ENCODE results near the gene IGFBP2.

The IGFBP2 gene

GRCh38 chr2:216658757-216659156 lies 25.5 kb downstream of the IGFBP2 start:
- DNase-seq (ENCODE audit: insufficient read length, low spot score) (no peak), FAIRE-seq (no peak)
- TF ChIP-seq POLR2A (IDR thresholded peaks at IDR 0.05; ENCODE audit: low read depth, low read length) (no peak), POLR2AphosphoS5 (IDR thresholded peaks at IDR 0.05; ENCODE audit: low read depth, low read length) (no peak), SPI1 (IDR thresholded peaks at IDR 0.05; ENCODE audit: low read depth, low read length) (no peak), POU2F2 (IDR thresholded peaks at IDR 0.05; ENCODE audit: low read depth, low read length) (no peak), PAX5 (IDR thresholded peaks at IDR 0.05; ENCODE audit: insufficient read depth, low read length, severe bottlenecking) (no peak), TAF1 (IDR thresholded peaks at IDR 0.05; ENCODE audit: low read depth, low read length) (no peak)

GRCh38 chr2:216659276-216659675 lies 26.1 kb downstream of the IGFBP2 start:
- no peak for DNase-seq (ENCODE audit: insufficient read length, low spot score)
- FAIRE-seq: no peak
- TF ChIP-seq POLR2AphosphoS5 (IDR thresholded peaks at IDR 0.05; ENCODE audit: low read depth, low read length): no peak
- TF ChIP-seq POLR2A (IDR thresholded peaks at IDR 0.05; ENCODE audit: low read depth, low read length): no peak
- TF ChIP-seq PAX5 (IDR thresholded peaks at IDR 0.05; ENCODE audit: insufficient read depth, low read length, severe bottlenecking): no peak
- no peak for TF ChIP-seq SPI1 (IDR thresholded peaks at IDR 0.05; ENCODE audit: low read depth, low read length)
- no peak for TF ChIP-seq POU2F2 (IDR thresholded peaks at IDR 0.05; ENCODE audit: low read depth, low read length)
- no peak for TF ChIP-seq TAF1 (IDR thresholded peaks at IDR 0.05; ENCODE audit: low read depth, low read length)

- TF ChIP-seq TAF1 (IDR thresholded peaks at IDR 0.05; ENCODE audit: low read depth, low read length): no peak
- TF ChIP-seq SPI1 (IDR thresholded peaks at IDR 0.05; ENCODE audit: low read depth, low read length): no peak
- no peak for TF ChIP-seq POLR2AphosphoS5 (IDR thresholded peaks at IDR 0.05; ENCODE audit: low read depth, low read length)
- no peak for TF ChIP-seq PAX5 (IDR thresholded peaks at IDR 0.05; ENCODE audit: insufficient read depth, low read length, severe bottlenecking)
- TF ChIP-seq POLR2A (IDR thresholded peaks at IDR 0.05; ENCODE audit: low read depth, low read length): no peak
- TF ChIP-seq POU2F2 (IDR thresholded peaks at IDR 0.05; ENCODE audit: low read depth, low read length): no peak
- DNase-seq (ENCODE audit: insufficient read length, low spot score) (no peak), FAIRE-seq (no peak)
Measured at GRCh38 chr2:216660496-216660895, 27.3 kb downstream of the IGFBP2 start.

- FAIRE-seq: no peak
Measured at GRCh38 chr2:216661051-216661450, 27.8 kb downstream of the IGFBP2 start.

GRCh38 chr2:216661639-216662375 lies 28.6 kb downstream of the IGFBP2 start:
- TF ChIP-seq POLR2AphosphoS5 (IDR thresholded peaks at IDR 0.05; ENCODE audit: low read depth, low read length) (no peak), POLR2A (IDR thresholded peaks at IDR 0.05; ENCODE audit: low read depth, low read length) (no peak), SPI1 (IDR thresholded peaks at IDR 0.05; ENCODE audit: low read depth, low read length) (no peak), TAF1 (IDR thresholded peaks at IDR 0.05; ENCODE audit: low read depth, low read length) (no peak), PAX5 (IDR thresholded peaks at IDR 0.05; ENCODE audit: insufficient read depth, low read length, severe bottlenecking) (no peak), POU2F2 (IDR thresholded peaks at IDR 0.05; ENCODE audit: low read depth, low read length) (no peak)
- DNase-seq (ENCODE audit: insufficient read length, low spot score): no peak
- FAIRE-seq: no peak

More at GRCh38 chr2:216661051-216661450, 27.8 kb downstream of the IGFBP2 start:
- TF ChIP-seq TAF1 (IDR thresholded peaks at IDR 0.05; ENCODE audit: low read depth, low read length) (no peak), POLR2AphosphoS5 (IDR thresholded peaks at IDR 0.05; ENCODE audit: low read depth, low read length) (no peak), POLR2A (IDR thresholded peaks at IDR 0.05; ENCODE audit: low read depth, low read length) (no peak), PAX5 (IDR thresholded peaks at IDR 0.05; ENCODE audit: insufficient read depth, low read length, severe bottlenecking) (no peak), SPI1 (IDR thresholded peaks at IDR 0.05; ENCODE audit: low read depth, low read length) (no peak), POU2F2 (IDR thresholded peaks at IDR 0.05; ENCODE audit: low read depth, low read length) (no peak)
- DNase-seq (ENCODE audit: insufficient read length, low spot score): no peak

GRCh38 chr2:216663106-216663505 lies 29.9 kb downstream of the IGFBP2 start:
- DNase-seq (ENCODE audit: insufficient read length, low spot score) (no peak), FAIRE-seq (no peak)
- TF ChIP-seq SPI1 (IDR thresholded peaks at IDR 0.05; ENCODE audit: low read depth, low read length) (no peak), TAF1 (IDR thresholded peaks at IDR 0.05; ENCODE audit: low read depth, low read length) (no peak), PAX5 (IDR thresholded peaks at IDR 0.05; ENCODE audit: insufficient read depth, low read length, severe bottlenecking) (no peak), POLR2A (IDR thresholded peaks at IDR 0.05; ENCODE audit: low read depth, low read length) (no peak), POLR2AphosphoS5 (IDR thresholded peaks at IDR 0.05; ENCODE audit: low read depth, low read length) (no peak), POU2F2 (IDR thresholded peaks at IDR 0.05; ENCODE audit: low read depth, low read length) (no peak)

GRCh38 chr2:216663846-216664245 lies 30.6 kb downstream of the IGFBP2 start:
- TF ChIP-seq POU2F2 (IDR thresholded peaks at IDR 0.05; ENCODE audit: low read depth, low read length) (no peak), SPI1 (IDR thresholded peaks at IDR 0.05; ENCODE audit: low read depth, low read length) (no peak), TAF1 (IDR thresholded peaks at IDR 0.05; ENCODE audit: low read depth, low read length) (no peak), POLR2A (IDR thresholded peaks at IDR 0.05; ENCODE audit: low read depth, low read length) (no peak), PAX5 (IDR thresholded peaks at IDR 0.05; ENCODE audit: insufficient read depth, low read length, severe bottlenecking) (no peak), POLR2AphosphoS5 (IDR thresholded peaks at IDR 0.05; ENCODE audit: low read depth, low read length) (no peak)
- no peak for FAIRE-seq
- no peak for DNase-seq (ENCODE audit: insufficient read length, low spot score)

- FAIRE-seq (no peak), DNase-seq (ENCODE audit: insufficient read length, low spot score) (no peak)
- TF ChIP-seq POLR2A (IDR thresholded peaks at IDR 0.05; ENCODE audit: low read depth, low read length): no peak
- no peak for TF ChIP-seq POU2F2 (IDR thresholded peaks at IDR 0.05; ENCODE audit: low read depth, low read length)
- TF ChIP-seq TAF1 (IDR thresholded peaks at IDR 0.05; ENCODE audit: low read depth, low read length): no peak
- no peak for TF ChIP-seq SPI1 (IDR thresholded peaks at IDR 0.05; ENCODE audit: low read depth, low read length)
- TF ChIP-seq POLR2AphosphoS5 (IDR thresholded peaks at IDR 0.05; ENCODE audit: low read depth, low read length): no peak
- TF ChIP-seq PAX5 (IDR thresholded peaks at IDR 0.05; ENCODE audit: insufficient read depth, low read length, severe bottlenecking): no peak
Measured at GRCh38 chr2:216664593-216665034, 31.4 kb downstream of the IGFBP2 start.

GRCh38 chr2:216665242-216665641 lies 32.0 kb downstream of the IGFBP2 start:
- TF ChIP-seq SPI1 (IDR thresholded peaks at IDR 0.05; ENCODE audit: low read depth, low read length): no peak
- TF ChIP-seq PAX5 (IDR thresholded peaks at IDR 0.05; ENCODE audit: insufficient read depth, low read length, severe bottlenecking): no peak
- no peak for TF ChIP-seq POLR2A (IDR thresholded peaks at IDR 0.05; ENCODE audit: low read depth, low read length)
- no peak for TF ChIP-seq TAF1 (IDR thresholded peaks at IDR 0.05; ENCODE audit: low read depth, low read length)
- TF ChIP-seq POLR2AphosphoS5 (IDR thresholded peaks at IDR 0.05; ENCODE audit: low read depth, low read length): no peak
- TF ChIP-seq POU2F2 (IDR thresholded peaks at IDR 0.05; ENCODE audit: low read depth, low read length): no peak
- no peak for FAIRE-seq

More at GRCh38 chr2:216665242-216665641, 32.0 kb downstream of the IGFBP2 start:
- DNase-seq (ENCODE audit: insufficient read length, low spot score): no peak

Data from GM12891 (cell line).